HG02678 (cell line): ENCODE measurements around the gene SCRN1.

Source experiments
- ATAC-seq: cut with Tn5 transposase; IDR thresholded peaks from one replicate; pipeline ENCODE4 v1.9.1; 2021; ENCODE audit warnings: mild to moderate bottlenecking, moderate library complexity; ENCODE audit not compliant: unreplicated experiment

SCRN1 gene

GRCh38 chr7:29989257-29989995, at the start of gene SCRN1:
Gene SCRN1, minus strand, starts transcription at chr7:29989801. Its CDS starts 20,734 bp downstream, at chr7:29969067.
- peak; percentile 38 for ATAC-seq

DNA sequence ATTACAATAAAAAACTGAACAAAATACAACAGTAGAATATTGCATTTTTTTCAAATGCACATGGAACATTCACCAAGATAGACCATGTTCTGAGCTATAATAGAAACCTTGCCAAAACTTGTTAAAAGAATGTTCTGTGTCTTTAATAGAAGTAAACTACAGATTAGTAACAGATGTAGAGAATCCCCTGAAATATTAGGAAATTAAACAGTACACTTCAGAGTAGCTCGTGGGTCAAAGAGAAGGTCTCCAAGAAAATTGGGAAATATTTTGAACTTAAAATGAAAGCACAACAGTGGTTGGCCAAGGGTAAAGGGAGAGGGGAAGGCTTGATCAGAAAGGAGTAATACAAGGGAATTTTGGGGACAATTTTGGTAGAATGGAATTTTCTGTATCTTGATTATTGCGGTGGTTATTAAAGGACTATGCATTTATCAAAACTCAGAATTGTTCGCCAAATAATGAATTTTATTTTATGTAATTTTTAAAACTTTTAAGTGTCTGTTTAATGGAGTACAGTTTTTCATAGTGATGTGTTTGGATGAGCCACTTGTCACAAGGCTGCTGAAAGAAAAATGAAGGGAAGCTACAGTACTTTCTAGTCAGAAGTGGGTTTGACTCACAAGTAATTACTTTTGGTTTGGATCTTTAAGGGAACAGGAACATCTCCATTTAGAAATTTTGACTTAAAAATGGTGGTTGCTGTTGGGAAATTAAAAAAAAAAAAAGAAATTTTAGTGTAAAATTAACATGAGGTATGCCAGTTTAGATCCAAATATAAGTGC, 48.8 kb upstream of the SCRN1 start:
- no peak for ATAC-seq

DNA sequence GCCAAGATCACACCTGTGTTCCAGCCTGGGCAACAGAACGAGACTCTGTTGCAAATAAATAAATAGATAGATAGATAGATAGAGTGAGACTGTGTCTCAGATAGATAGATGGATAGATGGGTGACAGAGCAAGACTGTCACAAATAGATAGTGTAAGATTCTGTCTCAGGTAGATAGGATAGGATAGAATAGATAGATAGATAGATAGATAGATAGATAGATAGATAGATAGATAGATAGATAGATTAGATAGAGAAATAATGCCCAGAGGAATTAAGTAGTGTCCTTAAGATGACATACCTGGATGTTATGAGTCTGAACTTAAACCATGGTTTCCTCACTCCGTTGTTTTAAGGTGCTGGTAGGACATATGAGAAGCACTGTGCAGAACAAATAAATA, 46.6 kb upstream of the SCRN1 start:
- no peak for ATAC-seq

DNA sequence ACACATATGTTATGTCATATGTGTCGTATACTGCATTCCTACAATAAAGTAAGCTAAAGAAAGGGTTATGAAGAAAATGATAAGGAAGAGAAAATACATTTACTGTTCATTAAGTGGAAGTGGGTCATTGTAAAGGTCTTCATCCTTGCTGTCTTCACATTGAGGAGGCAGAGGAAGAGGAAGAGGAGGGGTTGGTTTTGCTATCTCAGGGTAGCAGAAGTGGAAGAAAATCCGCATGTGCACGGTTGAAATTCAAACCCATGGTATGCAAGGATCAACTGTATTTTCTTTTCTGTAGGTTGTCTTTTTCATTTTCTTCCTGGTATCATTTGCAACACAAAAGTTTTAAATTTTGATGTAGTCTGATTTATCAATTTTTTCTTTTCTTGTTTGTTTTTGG, 44.9 kb upstream of the SCRN1 start:
- ATAC-seq: no peak

DNA sequence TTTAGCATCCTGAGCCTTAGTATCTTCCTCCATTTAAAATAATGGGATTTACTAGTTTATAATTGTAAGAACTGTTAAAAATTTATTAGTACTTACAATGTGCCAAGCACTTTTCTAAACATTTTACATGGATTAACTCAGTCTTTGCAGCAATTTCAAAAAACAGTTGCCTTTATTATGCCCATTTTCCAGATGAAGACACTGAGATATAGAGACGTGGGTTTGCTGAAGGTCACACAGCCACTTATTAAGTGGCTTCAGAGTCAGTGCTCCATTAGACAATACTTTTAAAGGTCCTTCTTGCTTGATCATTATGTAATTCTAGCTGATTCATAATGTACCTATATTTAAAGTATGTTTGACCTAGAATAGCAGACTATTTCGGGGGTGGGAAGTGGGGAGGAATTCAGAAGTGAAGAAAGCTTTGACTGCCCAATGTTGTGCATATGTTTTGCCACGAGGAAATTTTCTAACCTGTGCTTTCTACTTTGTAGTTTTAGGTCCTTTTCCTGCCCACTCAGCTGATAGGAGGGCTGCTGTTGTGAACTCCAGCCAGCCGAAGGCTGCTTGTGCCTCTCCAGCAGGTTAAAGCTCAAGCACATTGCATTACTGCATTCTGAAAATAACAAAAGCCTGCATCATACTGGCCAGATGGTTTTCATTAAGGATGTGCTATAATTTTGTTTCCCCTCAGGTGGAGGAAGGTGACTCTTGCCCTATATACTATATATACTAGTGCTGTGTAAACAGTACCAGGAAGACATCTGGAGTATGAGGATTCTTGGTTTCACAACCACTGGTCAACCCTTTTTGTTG, 42.9 kb upstream of the SCRN1 start:
- no peak for ATAC-seq

DNA sequence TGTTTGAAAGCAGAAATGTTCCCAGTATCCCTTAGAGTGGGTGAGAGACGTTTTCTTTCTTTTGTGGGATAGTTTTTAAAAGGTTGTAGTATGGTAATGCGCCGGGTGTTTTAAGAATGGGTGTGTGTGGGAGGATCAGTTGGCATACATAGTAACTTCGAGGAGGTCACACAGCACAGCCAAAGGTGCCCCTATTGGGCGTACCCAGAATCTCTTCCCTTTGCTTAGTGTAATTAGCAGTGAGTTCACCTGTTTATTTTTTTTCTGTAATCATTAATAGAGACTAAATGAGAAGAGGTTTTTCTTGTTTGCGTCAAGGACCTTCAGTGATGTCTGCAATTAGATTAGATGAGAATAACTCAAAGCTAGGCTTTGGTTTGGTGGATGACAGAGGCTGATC, 40.1 kb upstream of the SCRN1 start:
- no peak for ATAC-seq

GRCh38 chr7:30028749-30029635, 39.4 kb upstream of the SCRN1 start:
- ATAC-seq: peak; percentile 10

DNA sequence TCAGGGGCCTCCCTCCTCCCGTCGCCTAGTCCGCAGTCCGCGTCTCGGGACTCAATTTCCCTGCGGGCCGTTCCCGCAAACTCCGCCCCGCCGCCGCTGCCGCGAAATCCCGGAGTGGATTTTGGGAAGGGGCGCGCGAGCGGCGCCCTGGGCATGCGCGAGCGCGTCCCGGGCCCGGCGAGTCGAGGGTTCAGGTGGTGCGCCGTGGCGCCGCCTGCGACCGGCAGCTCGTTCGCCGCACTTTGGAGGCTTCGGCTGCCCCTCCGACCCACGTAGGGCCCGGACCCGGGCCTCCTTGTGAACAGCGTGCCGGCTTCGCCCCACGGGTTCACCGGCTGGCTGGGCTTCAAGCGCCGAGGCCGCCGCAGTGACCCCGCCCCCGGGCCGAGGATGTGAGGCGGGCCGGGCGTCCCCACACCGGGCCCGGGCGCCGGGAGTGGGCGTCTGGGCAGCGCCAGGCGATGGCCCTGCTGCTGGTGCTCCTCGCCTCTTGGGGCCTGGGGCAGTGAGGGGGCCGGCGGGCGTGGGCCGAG, 38.7 kb upstream of the SCRN1 start, which contains the start of gene PLEKHA8:
Gene PLEKHA8, plus strand, starts transcription at position 197 of the 533 bp plus-strand sequence. CDS start 351 bp downstream, outside the sequence.
- ATAC-seq: peak; percentile 52

- peak; percentile 1 for ATAC-seq
These were observed 38.2 kb upstream of the SCRN1 start for GRCh38 chr7:30027740-30028215.

DNA sequence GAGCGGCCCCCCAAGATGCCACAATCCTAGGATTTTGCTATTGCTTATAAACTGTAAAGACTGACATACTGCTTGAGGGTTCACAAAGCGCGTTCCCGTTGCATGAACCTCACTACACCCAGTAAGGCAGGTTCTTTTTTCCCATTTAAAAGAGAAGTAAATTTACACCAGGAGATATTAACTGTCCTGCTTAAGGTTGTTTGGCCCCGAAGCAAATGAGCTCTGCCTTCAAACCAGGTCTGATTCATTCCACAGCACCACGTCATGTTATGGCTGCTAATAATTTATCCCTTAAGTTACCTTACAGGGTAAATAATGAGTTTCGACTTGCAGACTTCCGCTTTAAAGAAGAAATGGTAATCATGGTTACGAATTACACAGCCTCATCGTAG, 37.5 kb upstream of the SCRN1 start:
- ATAC-seq: peak; percentile 22

DNA sequence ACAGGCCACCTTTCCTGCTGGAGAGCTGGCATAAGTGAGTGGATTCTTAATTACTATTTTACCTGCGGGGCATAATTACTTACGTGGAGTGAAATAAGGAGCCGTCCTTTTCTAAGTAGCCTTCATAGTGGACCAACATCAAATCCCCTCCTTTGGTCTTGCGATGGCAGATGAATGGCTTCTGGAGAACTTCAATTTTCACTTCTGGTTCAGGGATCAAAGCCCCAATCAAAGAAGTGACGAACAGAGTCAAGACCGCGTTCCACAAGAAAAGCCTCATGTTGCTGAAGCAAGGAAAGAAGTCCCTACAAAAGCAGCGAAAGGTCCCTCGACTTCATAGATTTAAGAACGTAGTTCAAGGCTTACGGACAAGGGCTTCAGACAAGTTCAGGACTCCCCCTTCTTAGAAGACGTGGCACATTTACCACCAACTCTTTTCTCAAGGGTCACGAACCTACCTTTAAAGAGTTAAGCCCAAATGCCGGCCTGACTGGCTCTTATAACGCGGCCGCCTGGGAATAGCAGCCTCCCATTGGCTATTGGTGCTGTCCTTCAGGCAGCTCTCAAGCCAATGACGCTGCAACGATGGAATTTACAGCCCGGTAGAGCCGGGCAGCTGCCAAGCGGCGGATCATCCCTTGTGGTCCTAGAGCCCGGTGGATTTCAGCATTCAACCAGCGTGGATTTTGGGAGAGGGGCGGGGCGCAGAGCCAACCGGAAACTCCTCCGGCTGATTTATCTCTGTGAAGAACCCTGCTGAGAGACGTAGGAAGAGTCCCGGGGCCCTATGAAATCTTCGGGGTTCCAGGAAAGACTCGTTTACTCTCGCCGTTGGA, 36.8 kb upstream of the SCRN1 start, which contains the start of gene FKBP14:
Gene FKBP14, minus strand, starts transcription at position 474 of the 836 bp plus-strand sequence. Its CDS starts 194 bp downstream, at position 280.
- ATAC-seq: peak; percentile 77

- no peak for ATAC-seq
These were observed 33.9 kb upstream of the SCRN1 start for GRCh38 chr7:30023524-30023923.

DNA sequence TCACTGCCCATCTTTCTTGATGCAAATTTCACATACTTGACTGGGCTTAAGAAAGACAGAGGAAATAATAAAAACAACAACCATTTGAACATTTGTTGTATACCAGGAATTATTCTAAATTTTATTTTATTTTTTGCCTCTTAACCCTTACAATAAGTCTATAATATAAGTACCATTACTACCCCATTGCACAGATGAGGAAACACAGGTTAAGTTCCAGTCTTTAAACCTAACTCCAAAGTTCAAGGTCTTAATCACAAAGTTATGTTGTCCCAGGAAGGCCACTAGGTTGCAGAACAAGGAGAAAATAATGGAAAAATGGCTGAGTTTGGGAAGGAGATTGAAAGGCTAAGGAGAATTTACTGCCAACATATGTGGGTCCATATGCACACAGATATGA, 33.4 kb upstream of the SCRN1 start:
- no peak for ATAC-seq

- ATAC-seq: no peak
These were observed 30.9 kb upstream of the SCRN1 start for GRCh38 chr7:30020535-30020934.

GRCh38 chr7:30019960-30020359, 30.4 kb upstream of the SCRN1 start:
- ATAC-seq: no peak

DNA sequence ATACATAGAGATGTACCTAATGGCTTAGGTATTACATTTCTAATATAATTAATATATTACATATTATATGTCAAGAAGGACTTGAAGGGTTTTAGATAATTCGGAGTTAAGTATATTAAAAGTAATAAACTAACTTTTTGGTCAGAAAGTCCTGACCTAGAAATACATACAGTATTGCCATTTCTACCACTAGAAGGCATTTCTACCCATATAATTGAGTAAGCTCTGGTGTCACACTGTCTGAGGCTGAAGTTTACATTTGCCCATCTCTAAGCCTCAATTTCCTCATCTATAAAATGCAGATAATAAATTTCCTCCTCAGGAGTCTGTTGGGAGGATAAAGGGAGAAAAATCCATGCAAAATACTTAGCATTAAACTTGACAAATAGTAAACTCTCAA, 29.8 kb upstream of the SCRN1 start:
- ATAC-seq: no peak

DNA sequence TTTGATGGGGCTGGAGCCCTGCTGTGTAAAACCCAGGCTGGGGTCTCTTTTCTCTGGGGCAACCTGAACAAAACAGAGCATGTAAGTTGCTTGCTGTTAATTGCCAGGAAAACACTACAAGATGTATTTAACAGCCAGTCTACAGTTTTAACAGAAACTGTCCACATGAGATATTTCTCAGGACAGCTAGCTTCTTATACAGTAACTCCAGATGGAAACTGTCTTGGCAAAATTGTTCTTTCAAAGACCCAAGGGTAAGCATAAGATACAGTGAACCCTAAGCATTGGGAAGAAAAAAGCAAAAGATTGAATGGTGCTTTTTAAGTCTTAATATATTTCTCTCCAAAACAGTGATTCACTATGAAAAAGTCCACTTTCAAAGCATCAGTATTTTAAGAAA, 28.9 kb upstream of the SCRN1 start:
- ATAC-seq: no peak

- ATAC-seq: no peak
These were observed 23.2 kb upstream of the SCRN1 start for GRCh38 chr7:30012757-30013156.

DNA sequence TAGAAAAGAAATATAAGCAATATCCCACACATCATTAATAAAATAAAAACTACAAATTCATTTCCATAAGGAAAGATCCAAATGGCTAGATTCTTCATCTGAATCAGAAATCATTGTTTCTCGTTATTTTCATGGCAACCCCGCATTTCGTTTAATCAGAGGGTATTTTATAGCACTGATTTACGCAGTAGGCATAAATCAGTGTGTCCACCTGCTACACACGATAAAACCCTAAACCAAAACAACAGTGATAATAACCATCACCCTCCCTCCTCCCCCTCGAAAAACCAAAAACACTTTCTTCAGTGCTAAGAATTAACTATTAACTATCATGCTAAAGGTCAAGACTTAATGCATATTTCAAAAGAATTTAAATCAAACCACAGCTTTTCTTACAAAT, 20.4 kb upstream of the SCRN1 start:
- no peak for ATAC-seq
